GM21526 (cell line): ENCODE measurements around the gene CABLES1.
"Not testable (repeated sequence)": the region's sequence is repeated elsewhere in the genome, so short reads cannot be mapped to it uniquely, and the experiment has no call there.

Experiments used
- ATAC-seq: cut with Tn5 transposase; IDR thresholded peaks from one replicate; pipeline ENCODE4 v1.9.1; 2021; ENCODE audit warnings: moderate library complexity; ENCODE audit not compliant: unreplicated experiment, low FRiP score

CABLES1 gene

GRCh38 chr18:23281626-23282436, 146.5 kb downstream of the CABLES1 start:
- ATAC-seq, result no peak

DNA sequence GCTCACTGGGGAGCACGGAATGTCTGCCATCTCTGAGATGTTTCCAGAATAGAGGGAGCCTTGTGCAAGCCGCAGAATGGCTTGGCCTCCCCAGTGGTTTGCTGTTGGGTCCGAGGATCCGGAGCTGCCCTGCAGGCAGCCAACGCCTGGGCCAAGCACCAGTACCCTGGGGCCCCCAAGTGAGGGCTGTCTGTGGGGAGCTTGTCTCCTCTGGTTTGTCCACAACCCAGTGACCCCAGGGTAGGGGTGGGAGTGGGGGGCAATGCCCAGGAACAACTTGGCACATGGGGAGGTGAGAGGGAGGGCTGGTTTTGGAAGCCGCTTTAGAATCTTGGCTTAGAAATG, 147.1 kb downstream of the CABLES1 start:
- ATAC-seq, result no peak

- ATAC-seq, result no peak
These were observed 148.7 kb downstream of the CABLES1 start for GRCh38 chr18:23283916-23284430.

DNA sequence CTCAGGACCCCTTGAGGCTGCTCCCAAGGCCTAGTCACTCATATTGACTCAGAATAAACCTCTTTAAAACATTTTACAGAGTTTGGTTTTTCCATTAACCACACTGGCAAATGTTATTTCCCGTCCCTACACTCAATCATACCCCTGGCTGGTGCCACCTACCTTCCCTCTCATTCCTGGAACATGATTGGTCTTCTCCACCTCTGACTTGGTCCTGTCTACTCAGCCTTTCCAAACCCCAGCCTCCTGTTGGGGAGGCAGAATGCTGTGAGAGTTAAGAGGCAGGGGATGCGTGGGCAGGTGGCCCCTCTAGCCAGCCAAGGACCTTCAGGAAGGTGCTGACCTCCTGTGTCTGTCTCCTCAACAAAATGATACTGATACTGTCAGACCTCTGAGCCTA, 149.3 kb downstream of the CABLES1 start:
- no peak for ATAC-seq

DNA sequence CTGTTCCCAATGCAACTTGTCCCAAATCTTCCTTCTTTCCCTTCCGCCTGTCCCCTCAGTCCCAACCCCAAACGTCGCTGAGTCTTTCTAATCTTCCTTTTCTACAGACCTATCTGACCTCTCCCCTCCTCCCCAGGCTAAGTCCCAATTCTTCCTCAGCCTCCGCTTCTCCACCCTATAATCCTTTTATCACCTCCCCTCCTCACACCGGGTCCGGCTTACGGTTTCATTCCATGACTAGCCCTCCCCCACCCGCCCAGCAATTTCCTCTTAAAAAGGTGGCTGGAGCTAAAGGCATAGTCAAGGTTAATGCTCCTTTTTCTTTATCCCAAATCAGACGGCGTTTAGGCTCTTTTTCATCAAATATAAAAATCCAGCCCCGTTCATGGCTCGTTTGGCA, 150.3 kb downstream of the CABLES1 start:
- ATAC-seq, result not testable (repeated sequence)

- no peak for ATAC-seq
These were observed 156.3 kb downstream of the CABLES1 start for GRCh38 chr18:23291456-23292205.

- ATAC-seq, result no peak
These were observed 165.0 kb downstream of the CABLES1 start for GRCh38 chr18:23300231-23300805.

DNA sequence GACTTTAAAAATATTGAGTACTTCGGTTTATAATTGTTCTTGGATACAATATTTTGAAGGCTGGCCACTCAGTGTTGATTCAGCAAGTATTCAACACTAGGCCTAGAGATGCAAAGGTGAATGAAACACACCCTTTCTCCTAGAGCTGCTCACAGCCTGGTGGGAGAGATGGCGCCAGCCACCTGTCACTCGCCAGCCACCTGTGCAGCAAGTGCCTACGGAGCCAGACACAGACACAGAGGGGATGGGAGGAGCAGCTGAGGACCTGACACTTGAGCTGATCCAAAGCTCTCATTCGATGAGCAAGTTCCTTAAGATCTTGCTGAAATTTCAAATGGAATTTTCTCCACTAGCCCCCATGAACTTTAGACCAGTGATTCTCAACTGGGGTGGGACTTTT, 166.7 kb downstream of the CABLES1 start:
- no peak for ATAC-seq

GRCh38 chr18:23302511-23302850, 167.2 kb downstream of the CABLES1 start:
- no peak for ATAC-seq

GRCh38 chr18:23302851-23303527, 167.7 kb downstream of the CABLES1 start:
- ATAC-seq, result no peak

DNA sequence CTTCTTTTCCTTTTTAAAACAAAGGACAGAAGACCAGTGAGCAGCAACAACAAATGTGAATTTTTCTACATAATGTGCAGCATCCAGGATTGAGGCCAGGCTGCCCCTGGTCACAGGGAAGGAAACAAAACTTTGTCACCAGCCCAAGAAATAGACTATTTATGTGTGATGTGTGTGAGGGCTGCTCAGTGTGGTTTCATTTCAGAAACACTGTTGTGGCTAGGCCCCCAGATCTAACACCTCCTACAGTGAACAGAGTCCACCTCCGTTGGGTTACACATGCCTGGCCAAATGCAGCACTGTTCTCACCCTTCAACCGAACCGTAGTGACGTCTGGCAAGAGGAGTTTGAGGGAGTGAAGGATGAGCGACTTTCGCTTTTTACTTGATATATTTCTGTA, 171.5 kb downstream of the CABLES1 start:
- ATAC-seq, result peak; percentile 69

DNA sequence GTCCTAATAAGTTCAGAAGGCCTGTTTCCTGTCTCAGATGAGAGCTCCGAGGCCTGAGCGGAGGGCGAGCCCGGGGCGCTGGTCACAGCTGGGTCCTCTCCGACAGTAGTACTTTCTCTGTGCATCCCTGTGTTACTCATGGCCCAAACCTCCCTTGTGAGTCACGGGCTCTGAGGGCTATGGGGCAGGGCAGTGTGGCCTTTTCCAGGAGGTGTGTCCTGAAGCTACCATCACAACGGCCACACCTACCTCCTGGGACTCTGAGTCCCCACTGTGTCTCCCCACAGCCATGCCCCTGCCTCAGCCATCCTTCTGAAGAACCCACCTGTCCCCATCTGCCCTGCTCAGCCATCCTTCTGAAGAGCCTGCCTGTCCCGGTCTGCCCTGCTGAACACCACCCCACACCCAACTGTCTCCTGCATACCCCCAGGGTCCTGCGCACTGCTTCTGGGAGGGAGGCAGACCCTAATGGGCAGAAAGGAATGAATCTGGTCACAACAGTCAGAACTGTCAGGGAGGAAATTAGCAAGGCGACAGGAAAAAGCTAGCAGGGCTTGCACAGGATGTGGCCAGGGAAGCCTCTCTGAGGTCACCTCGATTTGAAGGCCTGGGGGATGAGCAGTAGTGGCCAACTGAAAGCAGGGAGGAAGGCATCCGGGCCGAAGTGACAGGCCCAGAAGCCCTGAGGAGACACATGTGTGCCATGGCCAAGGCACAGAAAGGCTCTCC, 172.4 kb downstream of the CABLES1 start:
- no peak for ATAC-seq
